ENCODE data around the gene SHMT2.

DNA sequence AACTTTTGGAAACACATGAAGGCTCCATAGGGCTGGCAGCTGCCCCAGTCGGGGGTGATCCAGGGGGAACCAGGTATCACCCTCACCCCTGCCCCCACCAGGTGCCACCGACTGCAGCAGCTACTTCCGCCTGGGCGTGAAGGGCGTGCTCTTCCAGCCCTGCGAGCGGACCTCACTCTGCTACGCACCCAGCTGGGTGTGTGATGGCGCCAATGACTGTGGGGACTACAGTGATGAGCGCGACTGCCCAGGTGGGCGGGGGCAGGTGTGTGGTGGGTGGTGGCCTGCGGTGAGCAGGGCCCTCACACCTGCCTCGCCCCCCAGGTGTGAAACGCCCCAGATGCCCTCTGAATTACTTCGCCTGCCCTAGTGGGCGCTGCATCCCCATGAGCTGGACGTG lies 35.3 kb upstream of the SHMT2 start:
- TF ChIP-seq CTCF (IDR thresholded peaks at IDR 0.05; ENCODE audit: insufficient read depth, low read depth, low read length) (no peak), EZH2 (IDR thresholded peaks at IDR 0.05; ENCODE audit: insufficient read depth, low read length) (no peak)
